HG02571 (cell line): ENCODE measurements around the gene COX5B.
"Not testable (repeated sequence)": the region's sequence is repeated elsewhere in the genome, so short reads cannot be mapped to it uniquely, and the experiment has no call there.

Source experiments
- ATAC-seq: cut with Tn5 transposase; IDR thresholded peaks from one replicate; pipeline ENCODE4 v1.9.1; 2021; ENCODE audit warnings: mild to moderate bottlenecking, moderate library complexity; ENCODE audit not compliant: unreplicated experiment

COX5B gene

GRCh38 chr2:97672606-97673140 lies 26.8 kb downstream of the COX5B start:
- ATAC-seq, result not testable (repeated sequence)

GRCh38 chr2:97673182-97673914 lies 27.5 kb downstream of the COX5B start:
- no peak for ATAC-seq

- ATAC-seq, result no peak
Observed at GRCh38 chr2:97673915-97674283, 28.0 kb downstream of the COX5B start.

- ATAC-seq, result no peak
Observed at GRCh38 chr2:97675430-97676113, 29.7 kb downstream of the COX5B start.

- no peak for ATAC-seq
Observed at GRCh38 chr2:97676620-97677019, 30.8 kb downstream of the COX5B start.

- ATAC-seq, result no peak
Observed at GRCh38 chr2:97677480-97677879, 31.6 kb downstream of the COX5B start.

GRCh38 chr2:97678298-97678697 lies 32.4 kb downstream of the COX5B start:
- ATAC-seq, result no peak

GRCh38 chr2:97687235-97687634 lies 41.4 kb downstream of the COX5B start:
- not testable (repeated sequence) for ATAC-seq

- ATAC-seq, result no peak
Observed at GRCh38 chr2:97688062-97688827, 42.4 kb downstream of the COX5B start.

GRCh38 chr2:97691166-97691565 lies 45.3 kb downstream of the COX5B start:
- ATAC-seq, result no peak

- no peak for ATAC-seq
Observed at GRCh38 chr2:97693476-97693875, 47.6 kb downstream of the COX5B start.

- ATAC-seq, result no peak
Observed at GRCh38 chr2:97695744-97696143, 49.9 kb downstream of the COX5B start.

GRCh38 chr2:97697252-97698235 lies 51.7 kb downstream of the COX5B start:
- ATAC-seq, result peak; percentile 77
